Stomach (tissue), 4 donors: ENCODE results near the gene SMIM1.

ENCODE experiments used
- EP300 ChIP-seq: sonication (generic); formaldehyde crosslinking; IDR thresholded peaks from one replicate; pipeline ENCODE4 v1.6.1; 2017; ENCODE audit warnings: antibody characterized with exemption
- POLR2A ChIP-seq, 4 donors: fragments of 450-650 bp; IDR thresholded peaks; one replicate each; pipeline ENCODE4 v1.6.1; 2016; ENCODE audit warnings: antibody characterized with exemption in 4 of 4, control low read depth in 2 of 4, mild to moderate bottlenecking in 1 of 4, moderate library complexity in 1 of 4
- POLR2AphosphoS5 ChIP-seq, 3 donors: sonication (generic); formaldehyde crosslinking; IDR thresholded peaks; one replicate each; pipeline ENCODE4 v1.6.1; 2016; ENCODE audit warnings: antibody characterized with exemption in 3 of 3
- TF ChIP-seq, protein P1 (sequence below), 7 experiments: fragments of 450-650 bp in 4 of 7; fragments of 200-600 bp in 3 of 7; sonication (generic) in 3 of 7; IDR thresholded peaks; one replicate each; pipeline ENCODE4 v1.5.1; 2016 to 2019; ENCODE audit warnings: antibody characterized with exemption in 7 of 7, control low read depth in 2 of 7, mild to moderate bottlenecking in 1 of 7

DNA sequence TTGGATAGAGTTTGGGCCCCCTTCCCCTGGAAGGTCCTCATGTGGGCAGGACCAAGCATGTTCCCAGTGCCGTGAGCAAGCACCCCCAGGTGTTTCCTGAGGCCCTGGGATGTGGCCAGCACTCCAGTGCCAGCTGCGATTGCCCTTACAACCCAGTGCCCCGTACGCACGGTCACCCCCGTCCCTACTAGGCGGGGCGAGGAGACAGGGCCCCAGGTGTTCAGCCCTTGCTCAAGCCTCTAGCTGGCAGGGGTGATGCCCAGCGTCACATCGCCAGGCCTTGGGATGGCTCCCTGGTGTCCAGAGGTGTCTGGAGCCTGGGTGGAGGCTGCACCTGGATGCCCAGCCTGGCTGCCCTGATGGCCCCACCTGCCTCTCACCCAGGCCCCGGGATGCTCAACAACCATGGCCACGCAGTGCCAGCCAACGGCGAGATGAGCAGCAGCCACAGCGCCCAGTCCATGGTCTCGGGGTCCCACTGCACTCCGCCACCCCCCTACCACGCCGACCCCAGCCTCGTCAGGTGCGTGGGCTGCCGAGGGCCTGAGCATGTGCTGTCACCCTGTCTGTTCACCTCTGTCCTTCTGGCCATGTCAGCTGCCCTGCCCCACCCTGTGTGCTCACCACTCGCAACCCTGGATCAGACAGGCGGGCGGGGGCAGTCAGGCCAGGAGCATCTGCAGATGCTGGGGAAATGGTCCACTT is 41.9 kb upstream of the SMIM1 start:
- TF ChIP-seq, protein P1, sequence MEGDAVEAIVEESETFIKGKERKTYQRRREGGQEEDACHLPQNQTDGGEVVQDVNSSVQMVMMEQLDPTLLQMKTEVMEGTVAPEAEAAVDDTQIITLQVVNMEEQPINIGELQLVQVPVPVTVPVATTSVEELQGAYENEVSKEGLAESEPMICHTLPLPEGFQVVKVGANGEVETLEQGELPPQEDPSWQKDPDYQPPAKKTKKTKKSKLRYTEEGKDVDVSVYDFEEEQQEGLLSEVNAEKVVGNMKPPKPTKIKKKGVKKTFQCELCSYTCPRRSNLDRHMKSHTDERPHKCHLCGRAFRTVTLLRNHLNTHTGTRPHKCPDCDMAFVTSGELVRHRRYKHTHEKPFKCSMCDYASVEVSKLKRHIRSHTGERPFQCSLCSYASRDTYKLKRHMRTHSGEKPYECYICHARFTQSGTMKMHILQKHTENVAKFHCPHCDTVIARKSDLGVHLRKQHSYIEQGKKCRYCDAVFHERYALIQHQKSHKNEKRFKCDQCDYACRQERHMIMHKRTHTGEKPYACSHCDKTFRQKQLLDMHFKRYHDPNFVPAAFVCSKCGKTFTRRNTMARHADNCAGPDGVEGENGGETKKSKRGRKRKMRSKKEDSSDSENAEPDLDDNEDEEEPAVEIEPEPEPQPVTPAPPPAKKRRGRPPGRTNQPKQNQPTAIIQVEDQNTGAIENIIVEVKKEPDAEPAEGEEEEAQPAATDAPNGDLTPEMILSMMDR (IDR thresholded peaks at IDR 0.05) = no peak
- TF ChIP-seq POLR2A (IDR thresholded peaks at IDR 0.05) (no peak), POLR2AphosphoS5 (IDR thresholded peaks at IDR 0.05) (no peak), EP300 (no peak)
